RKO (cell line): ENCODE data around the gene INPP4B.

ENCODE experiments used
- DNase-seq: peaks from one replicate; pipeline ENCODE4 v3.0.0-alpha.2; 2016; ENCODE audit warnings: low spot score

Gene INPP4B

DNA sequence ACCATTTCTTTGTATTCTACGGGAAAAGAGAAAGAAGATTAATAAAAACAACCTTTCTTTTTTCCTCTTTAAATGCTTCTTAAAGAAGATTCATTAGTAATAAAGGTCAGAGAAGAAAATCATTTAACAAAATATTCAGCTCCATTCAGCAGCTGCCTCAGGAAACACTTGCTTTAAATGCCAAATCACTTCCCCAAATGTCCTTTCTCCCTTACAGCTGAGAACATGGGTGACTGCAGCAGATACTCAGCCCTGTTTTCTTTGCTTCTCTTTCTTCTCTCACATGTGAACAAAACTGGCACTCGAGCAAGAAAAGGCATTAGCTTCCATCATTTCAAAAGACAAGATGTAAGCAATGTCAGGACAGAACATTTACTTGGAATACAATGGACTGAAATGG lies 120.2 kb downstream of the INPP4B start:
- DNase-seq = no peak

DNA sequence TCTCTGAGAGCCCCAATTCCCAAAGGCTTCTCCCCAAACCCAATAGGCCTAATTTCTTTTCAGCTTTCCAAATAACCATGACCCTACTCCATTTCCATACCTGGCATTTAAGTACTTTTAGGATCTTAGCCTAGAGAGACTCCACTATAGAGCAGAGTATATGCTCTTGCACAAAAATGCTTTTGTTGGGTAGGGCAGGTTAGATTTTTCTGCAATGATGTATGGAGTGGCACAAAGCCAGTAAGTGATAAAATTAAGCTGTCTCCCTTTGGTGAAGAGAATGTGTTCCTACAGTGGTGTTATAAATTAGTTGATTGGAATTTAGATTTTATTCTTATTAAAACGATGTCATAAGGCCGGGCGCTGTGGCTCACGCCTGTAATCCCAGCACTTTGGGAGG lies 124.9 kb downstream of the INPP4B start:
- no peak for DNase-seq

- DNase-seq = peak; percentile 46
These were observed 126.1 kb downstream of the INPP4B start for GRCh38 chr4:142719854-142720541.

DNA sequence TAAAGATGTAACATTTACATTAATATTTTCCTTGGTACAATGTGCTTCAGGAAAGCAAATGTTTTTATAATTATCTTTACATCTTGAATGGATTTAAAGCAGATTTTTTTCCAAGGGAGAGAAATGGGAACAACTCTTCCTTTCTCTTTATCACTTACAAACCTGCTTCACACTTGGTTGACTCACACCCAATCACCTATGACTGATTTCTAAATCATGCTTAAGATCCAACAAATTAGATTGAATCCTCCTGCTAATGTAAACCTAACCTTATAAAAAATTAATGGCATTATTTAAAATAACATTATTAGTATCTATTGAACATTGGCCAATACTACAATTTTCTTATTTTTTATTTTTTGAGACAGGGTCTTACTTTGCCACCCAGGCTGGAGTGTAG lies 127.1 kb downstream of the INPP4B start:
- DNase-seq = no peak

DNA sequence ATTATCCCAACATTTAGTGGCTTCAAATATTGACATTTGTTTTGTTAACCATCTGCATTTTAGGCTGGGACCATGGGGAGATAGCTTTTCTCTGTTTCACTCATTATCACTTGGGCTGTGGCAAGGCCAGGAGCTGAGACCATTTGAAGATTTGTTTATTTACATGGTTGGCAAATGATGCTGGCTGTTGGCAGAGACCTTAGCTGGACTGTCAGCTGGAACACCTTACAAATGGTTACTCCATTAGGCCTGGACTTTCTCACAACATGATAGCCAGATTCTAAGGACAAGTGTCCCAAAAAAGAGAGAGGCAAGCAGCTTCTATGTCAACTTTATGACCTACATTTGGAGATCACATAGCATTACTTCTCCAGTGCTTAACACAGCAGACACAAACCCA lies 130.4 kb downstream of the INPP4B start:
- DNase-seq = no peak

DNA sequence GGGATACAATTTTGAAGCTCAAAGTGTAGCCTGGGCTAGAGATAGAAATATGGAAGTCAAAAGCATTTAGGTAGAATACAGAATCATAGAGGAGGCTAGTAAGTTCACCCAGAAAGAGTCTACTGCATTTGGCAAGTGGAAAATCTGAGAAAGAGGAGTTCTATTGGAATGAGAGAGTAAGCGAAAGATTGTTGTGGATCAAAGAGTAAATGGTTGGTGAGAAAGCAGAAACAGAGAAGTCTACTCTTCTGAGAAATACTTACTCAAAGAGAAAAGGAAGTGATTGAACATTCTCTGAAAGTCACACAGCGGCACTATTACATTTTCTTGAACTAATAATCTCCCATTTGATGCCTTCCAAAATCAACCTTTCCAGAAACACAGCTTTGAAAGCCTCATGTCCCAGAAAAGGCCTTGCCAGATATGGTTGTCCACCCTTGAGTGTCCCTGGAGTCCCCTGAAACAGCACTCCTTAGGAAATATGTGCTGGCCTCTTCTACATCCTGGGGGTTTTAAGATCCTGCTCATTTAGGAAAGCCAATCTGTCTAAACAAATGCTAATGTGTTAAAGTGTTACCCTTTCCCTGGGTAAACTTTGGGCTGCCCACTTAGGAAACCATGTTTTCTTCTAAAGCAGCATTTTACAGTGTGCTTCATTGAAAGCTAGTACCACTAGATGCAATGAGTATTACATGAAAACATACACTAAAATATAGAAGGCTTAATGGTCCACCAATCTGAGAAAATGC lies 132.6 kb downstream of the INPP4B start:
- DNase-seq = no peak

DNA sequence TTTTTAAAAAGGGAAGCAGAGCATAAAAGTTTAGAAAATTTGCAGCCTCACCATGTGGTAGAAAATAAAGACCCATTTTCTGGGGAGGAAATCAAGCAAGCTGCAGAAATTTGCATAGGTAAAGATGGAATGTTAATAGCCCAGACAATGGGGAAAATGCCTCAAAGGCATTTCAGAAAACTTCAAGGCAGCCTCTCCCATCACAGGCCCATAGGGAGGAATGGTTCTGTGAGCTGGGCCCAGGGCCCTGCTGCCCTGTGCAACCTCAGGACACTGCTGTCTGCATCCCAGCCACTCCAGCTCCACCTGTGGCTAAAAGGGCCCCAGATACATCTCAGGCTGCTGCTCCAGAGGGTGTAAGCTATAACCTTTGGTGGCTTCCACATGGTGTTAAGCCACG lies 137.9 kb downstream of the INPP4B start:
- DNase-seq = no peak

- no peak for DNase-seq
These were observed 138.7 kb downstream of the INPP4B start for GRCh38 chr4:142707401-142707800.

DNA sequence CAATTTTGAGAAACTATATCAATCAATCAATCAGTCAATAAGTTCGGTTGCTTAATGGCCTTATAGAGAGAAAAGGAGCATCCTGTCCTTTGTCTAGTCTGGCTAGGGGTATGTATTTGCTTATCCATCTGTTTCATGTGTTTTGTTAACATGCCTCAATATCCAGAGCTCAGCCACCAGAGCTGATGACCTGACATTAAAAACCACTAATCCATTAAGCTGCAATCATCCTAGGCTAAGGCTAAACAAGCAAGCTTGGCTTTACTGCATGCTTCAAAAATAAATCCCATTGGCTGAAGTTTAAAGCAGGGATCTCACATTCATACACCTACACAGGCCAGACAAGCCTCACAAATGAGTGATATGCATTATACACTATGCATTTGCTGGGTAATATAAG lies 139.7 kb downstream of the INPP4B start:
- DNase-seq = no peak

DNA sequence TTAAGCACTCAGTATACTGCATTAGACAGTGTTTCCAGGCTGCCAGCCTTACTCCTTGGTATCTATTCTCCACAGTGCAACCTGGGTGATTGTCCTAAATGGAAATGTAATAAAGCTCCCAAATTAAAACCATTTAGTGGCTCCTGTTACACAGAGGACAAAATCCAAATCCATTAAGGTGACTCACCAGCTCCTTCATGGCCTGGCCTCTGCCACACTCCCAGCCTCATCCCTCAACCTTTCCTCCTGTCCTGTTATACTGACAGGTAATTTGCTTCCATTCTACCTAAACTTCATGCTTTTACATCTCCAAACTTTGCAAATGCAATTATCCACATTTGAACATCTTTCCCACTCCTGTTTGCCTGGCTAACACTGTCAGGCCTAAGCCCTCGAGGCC lies 140.3 kb downstream of the INPP4B start:
- DNase-seq = no peak

- no peak for DNase-seq
These were observed 142.3 kb downstream of the INPP4B start for GRCh38 chr4:142703694-142704309.

- DNase-seq = no peak
These were observed 145.1 kb downstream of the INPP4B start for GRCh38 chr4:142701017-142701416.

- DNase-seq = no peak
These were observed 145.6 kb downstream of the INPP4B start for GRCh38 chr4:142700531-142700930.

DNA sequence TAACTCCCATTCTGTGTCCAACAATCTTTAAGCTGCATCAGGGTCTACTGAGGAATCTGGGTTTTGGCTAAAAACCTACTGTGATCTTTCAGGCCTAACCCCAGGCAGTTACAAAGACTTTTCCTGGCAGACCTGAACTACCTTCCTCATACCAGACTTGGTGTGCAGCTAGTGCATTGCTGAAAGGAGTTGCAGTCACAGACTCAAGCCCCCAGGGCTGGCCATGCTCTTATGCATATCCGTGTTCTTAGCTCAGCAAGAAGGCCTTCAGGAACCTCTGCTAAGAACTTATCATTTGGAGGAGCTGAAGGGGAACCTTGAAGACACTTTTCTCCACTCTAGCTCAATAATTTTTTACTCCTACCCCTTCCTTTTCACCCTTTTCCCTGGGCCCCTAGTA lies 147.5 kb downstream of the INPP4B start:
- no peak for DNase-seq

- no peak for DNase-seq
These were observed 148.2 kb downstream of the INPP4B start for GRCh38 chr4:142697928-142698327.

GRCh38 chr4:142697320-142697719 lies 148.8 kb downstream of the INPP4B start:
- no peak for DNase-seq

DNA sequence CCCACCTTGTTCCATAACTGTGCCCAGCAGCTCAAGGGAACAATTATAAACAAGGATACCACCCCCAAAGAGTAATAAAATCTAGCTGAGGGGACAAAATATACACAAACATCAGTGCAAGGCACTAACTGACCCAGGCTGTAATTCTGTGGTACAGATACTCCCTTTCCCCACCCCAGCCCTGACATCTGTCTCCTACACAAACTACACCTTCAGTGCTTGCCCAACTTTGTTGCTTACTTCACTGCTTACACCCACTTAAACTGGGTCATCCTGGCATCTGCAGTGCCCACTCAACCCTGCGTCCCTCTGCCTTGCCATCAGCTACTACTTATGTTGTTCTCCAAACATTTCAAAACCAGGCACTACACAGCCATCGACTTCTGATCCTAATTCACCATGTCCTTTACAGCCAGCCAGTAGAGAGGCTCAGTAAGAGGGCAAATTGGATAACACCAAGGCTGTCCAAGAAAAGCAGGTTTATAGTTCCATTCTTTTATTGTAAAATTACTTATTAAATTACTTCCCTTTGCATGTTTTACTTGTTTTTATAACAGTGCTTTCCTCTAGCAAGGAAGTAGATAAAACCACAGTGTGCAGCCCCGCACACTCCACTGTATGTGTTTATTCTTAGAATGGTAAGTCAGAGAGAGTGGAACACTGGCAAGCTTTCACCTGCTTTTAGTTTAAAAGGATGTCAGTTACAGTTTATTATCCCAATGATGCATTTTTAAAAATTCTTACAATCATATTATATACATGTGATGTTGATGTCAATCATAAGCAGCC lies 149.6 kb downstream of the INPP4B start:
- no peak for DNase-seq

DNA sequence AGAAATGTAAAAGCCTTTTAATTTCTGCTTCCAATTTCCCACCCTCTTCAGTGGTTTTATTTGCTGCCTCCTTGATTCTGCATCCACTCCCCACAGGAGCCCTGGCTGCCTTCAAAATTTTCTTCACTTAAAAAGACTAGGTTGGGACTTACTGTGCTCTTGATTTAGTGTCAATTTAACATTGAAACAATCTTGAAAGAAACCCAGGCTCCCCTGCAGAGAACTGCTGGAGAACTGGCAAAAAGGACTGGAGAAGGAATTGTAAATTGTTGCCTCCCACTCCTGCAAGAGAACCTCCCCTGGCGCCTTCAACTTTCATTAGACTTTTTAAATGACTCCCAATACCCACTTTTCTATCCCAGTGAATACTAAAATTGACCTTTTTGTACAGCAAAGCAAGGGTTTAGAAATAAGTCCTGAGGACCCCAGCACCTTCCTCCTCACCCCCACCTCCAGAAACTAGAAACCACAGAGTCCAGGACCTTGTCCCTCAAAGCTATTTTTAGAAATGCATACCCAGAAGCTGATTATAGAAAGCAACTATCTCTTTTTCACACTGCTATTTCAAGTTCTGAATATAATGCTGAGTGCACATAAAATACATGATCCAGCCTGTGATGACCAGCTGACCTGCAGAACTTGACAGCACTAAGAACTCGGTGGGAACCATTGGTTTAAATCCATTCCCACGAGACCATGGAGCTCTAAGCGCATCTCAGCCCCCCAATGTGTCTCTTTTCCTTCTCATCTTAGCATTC lies 155.5 kb downstream of the INPP4B start:
- no peak for DNase-seq

GRCh38 chr4:142687547-142688275 lies 158.4 kb downstream of the INPP4B start:
- DNase-seq = no peak

GRCh38 chr4:142686081-142686480 lies 160.0 kb downstream of the INPP4B start:
- DNase-seq = no peak

DNA sequence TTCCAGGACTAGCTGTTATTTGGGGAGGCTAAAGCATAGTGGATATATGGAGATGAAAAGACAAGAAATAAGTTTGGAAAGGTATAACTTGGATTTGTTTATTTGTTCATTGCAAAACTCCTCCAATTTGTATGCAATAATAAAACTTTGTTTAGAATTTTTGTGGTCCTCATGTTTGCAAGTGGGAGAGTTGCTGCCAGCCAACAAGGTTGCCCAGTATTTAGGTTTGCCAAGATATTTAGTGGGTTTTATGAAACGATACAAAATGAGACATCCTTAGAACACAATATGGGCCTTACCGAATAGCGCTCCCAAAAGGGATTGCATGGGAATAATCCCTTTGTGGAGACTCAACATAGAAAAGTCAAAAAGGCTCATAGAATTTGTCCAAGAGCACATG lies 162.1 kb downstream of the INPP4B start:
- no peak for DNase-seq
